Adipocyte (in vitro differentiated cells): ENCODE data around the gene GADD45GIP1.

Experiments
- DNase-seq: peaks from one replicate; pipeline ENCODE4 v3.0.0-alpha.2; 2015; ENCODE audit warnings: low read depth
- H3K27me3 ChIP-seq: replicated peaks from 2 replicates; pipeline ENCODE4 v1.7.0; 2013; ENCODE audit warnings: mild to moderate bottlenecking, low read length, moderate library complexity; ENCODE audit not compliant: control insufficient read depth, insufficient read depth
- H3K36me3 ChIP-seq: 2 replicates; pipeline ENCODE4 v1.7.0; 2013; ENCODE audit warnings: low read length, mild to moderate bottlenecking, moderate library complexity; ENCODE audit not compliant: control insufficient read depth, insufficient read depth, severe bottlenecking
- H3K4me1 ChIP-seq: 2 replicates; pipeline ENCODE4 v1.7.0; 2013; ENCODE audit warnings: mild to moderate bottlenecking, low read length, moderate library complexity; ENCODE audit not compliant: control insufficient read depth, insufficient read depth
- H3K4me3 ChIP-seq: 2 replicates; pipeline ENCODE4 v1.7.0; 2013; ENCODE audit warnings: mild to moderate bottlenecking, low read length, moderate library complexity
- H3K9ac ChIP-seq: 2 replicates; pipeline ENCODE4 v1.7.0; 2013; ENCODE audit warnings: mild to moderate bottlenecking, low read length, moderate library complexity
- H3K9me3 ChIP-seq: 2 replicates; pipeline ENCODE4 v1.7.0; 2013; ENCODE audit warnings: mild to moderate bottlenecking, low read length, moderate library complexity; ENCODE audit not compliant: control insufficient read depth

The GADD45GIP1 gene

DNA sequence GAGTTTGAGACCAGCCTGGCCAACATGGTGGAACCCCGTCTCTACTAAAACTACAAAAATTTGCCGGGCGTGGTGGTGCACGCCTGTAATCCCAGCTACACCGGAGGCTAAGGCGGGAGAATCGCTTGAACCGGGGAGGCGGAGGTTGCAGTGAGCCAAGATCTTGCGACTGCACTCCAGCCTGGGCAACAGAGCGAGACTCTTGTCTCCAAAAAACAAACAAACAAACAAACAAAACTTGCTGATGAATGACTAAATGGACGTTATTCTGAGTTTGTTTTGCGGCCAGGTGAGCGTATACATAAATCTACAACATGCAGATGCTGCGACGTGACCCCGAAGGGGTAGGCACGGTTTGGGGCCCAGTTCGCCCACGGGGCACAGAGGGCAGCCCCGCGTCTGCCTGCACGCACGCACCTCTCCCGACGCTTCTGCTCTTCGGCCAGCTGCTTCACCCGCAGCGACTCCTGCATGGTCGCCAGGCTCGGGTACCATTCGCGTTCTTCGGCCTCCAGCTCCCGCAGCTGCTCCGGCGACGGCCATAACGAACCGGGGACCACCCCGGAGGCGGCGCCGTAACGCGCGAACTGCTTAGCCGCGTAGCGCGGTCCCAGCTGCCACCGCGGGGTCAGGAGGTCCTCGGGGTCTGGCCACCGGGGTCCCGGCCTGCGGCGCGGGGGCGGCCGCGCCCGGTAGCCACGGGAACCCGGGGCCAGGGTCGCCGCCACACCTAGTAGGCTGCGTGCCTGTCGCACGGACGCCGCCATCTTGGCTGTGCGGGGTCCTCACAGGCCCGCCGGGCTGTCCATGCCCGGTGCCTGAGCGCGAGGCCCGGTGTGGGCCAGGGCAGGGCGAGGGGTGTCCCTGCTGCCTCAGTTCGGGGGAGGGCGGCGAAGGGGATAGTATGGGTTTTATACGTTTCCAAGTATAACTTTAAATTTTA is at the start of gene GADD45GIP1:
Gene GADD45GIP1, minus strand, starts transcription at position 778 of the 943 bp plus-strand sequence. Its CDS starts 11 bp downstream, at position 767.
- Histone ChIP-seq H3K4me1 (peaks cover 34% of the 10 kb centered on the region), H3K36me3 (peaks cover 26% of the 10 kb centered on the region), H3K27me3 (no peaks in the 10 kb centered on the region), H3K4me3 (peak within 1 kb of the TSS; percentile 100), H3K9ac (peak within 1 kb of the TSS; percentile 97), H3K9me3 (no peaks in the 10 kb centered on the region)
- DNase-seq: peak; percentile 87

GRCh38 chr19:13005861-13006370 is 48.9 kb upstream of the GADD45GIP1 start:
- peaks cover 7% of the 10 kb centered on the region for H3K36me3 ChIP-seq
- DNase-seq: no peak
- no peak overlapping the region for H3K4me3 ChIP-seq
- no peaks in the 10 kb centered on the region for H3K9me3 ChIP-seq
- peak overlapping the region; percentile 57 for H3K9ac ChIP-seq
- peaks cover 85% of the 10 kb centered on the region for H3K4me1 ChIP-seq
- H3K27me3 ChIP-seq: no peaks in the 10 kb centered on the region

GRCh38 chr19:13005253-13005652 is 48.2 kb upstream of the GADD45GIP1 start:
- no peak overlapping the region for H3K4me3 ChIP-seq
- H3K27me3 ChIP-seq: no peaks in the 10 kb centered on the region

DNA sequence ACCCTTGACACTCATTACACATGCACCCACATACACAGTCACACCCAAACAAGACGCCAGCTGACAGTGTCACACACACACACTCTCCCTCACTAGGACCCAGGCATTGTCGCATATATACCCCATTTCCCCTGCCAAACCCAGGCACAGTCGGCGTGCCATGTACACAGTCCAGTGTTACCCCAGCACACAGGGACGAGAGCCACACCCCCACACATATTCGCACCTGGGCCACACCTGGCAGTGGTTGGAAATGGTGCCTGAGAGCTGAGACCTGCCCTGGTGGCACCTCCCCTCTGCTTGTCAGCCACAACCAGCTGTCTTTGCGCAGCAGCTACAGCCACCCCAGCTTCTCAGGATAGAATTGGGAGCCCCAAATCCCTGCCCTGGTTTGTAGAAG is 47.2 kb upstream of the GADD45GIP1 start:
- no peak overlapping the region for H3K4me3 ChIP-seq
- H3K27me3 ChIP-seq: no peaks in the 10 kb centered on the region
- peaks cover 7% of the 10 kb centered on the region for H3K36me3 ChIP-seq
- peaks cover 73% of the 10 kb centered on the region for H3K4me1 ChIP-seq
- H3K9me3 ChIP-seq: no peaks in the 10 kb centered on the region
- peak overlapping the region; percentile 42 for H3K9ac ChIP-seq
- no peak for DNase-seq

More at GRCh38 chr19:13005253-13005652, 48.2 kb upstream of the GADD45GIP1 start:
- Histone ChIP-seq H3K36me3 (peaks cover 7% of the 10 kb centered on the region), H3K9me3 (no peaks in the 10 kb centered on the region), H3K4me1 (peaks cover 83% of the 10 kb centered on the region), H3K9ac (peak overlapping the region; percentile 57)
- no peak for DNase-seq

GRCh38 chr19:13003081-13003480 is 46.1 kb upstream of the GADD45GIP1 start:
- DNase-seq: no peak
- peak overlapping the region; percentile 83 for H3K9ac ChIP-seq
- peak overlapping the region; percentile 51 for H3K4me3 ChIP-seq
- H3K4me1 ChIP-seq: peaks cover 71% of the 10 kb centered on the region
- H3K27me3 ChIP-seq: no peaks in the 10 kb centered on the region
- H3K9me3 ChIP-seq: no peaks in the 10 kb centered on the region
- peaks cover 6% of the 10 kb centered on the region for H3K36me3 ChIP-seq

GRCh38 chr19:13002166-13002898 is 45.3 kb upstream of the GADD45GIP1 start:
- DNase-seq: no peak
- Histone ChIP-seq H3K9ac (peak overlapping the region; percentile 83), H3K27me3 (no peaks in the 10 kb centered on the region)

DNA sequence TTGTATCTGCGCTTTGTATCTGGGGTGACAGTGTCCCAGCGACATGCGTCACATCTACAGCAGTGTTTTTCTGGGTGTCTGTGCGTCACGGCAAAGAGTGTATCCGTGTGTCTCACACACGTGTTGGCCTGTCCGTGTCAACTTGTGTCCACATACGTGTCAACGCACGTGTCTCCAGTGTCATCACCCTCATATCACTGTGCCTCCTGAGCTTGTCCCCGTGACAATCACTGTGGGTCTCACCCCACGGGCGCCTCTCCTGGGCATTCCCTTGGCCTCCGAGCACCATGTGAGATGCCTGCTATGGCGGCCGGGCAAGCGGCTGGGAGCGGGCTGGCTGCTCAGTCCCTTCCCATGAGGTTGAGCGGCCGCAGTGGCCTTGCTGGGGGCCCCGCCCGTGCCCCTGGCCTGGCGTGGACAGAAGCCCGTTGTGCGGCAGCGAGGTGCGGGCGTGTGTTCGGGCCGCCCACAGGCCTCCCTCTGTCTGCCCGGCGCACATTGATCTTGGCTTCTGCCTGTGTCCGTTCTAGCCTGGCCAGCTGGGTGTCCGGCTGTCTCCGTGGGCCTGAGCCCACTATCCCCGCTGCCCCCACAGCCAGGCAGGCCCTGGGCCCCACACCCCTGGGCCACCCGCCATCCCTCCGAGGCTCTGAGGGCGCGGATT is 44.6 kb upstream of the GADD45GIP1 start:
- peak overlapping the region; percentile 69 for H3K4me3 ChIP-seq
- peaks cover 6% of the 10 kb centered on the region for H3K36me3 ChIP-seq
- DNase-seq: no peak
- no peaks in the 10 kb centered on the region for H3K27me3 ChIP-seq
- H3K4me1 ChIP-seq: peaks cover 68% of the 10 kb centered on the region
- peak overlapping the region; percentile 83 for H3K9ac ChIP-seq
- H3K9me3 ChIP-seq: no peaks in the 10 kb centered on the region

More at GRCh38 chr19:13002166-13002898, 45.3 kb upstream of the GADD45GIP1 start:
- H3K4me1 ChIP-seq: peaks cover 72% of the 10 kb centered on the region
- H3K9me3 ChIP-seq: no peaks in the 10 kb centered on the region
- peak overlapping the region; percentile 69 for H3K4me3 ChIP-seq
- peaks cover 6% of the 10 kb centered on the region for H3K36me3 ChIP-seq

- Histone ChIP-seq H3K36me3 (peaks cover 6% of the 10 kb centered on the region), H3K4me1 (peaks cover 63% of the 10 kb centered on the region), H3K9ac (peak overlapping the region; percentile 83), H3K27me3 (no peaks in the 10 kb centered on the region), H3K4me3 (peak overlapping the region; percentile 69), H3K9me3 (no peaks in the 10 kb centered on the region)
- no peak for DNase-seq
Measured at GRCh38 chr19:13001166-13001501, 44.1 kb upstream of the GADD45GIP1 start.

GRCh38 chr19:12997967-12998940 is 41.2 kb upstream of the GADD45GIP1 start:
- Histone ChIP-seq H3K9me3 (no peaks in the 10 kb centered on the region), H3K9ac (peak overlapping the region; percentile 99), H3K4me3 (peak overlapping the region; percentile 88), H3K4me1 (peaks cover 39% of the 10 kb centered on the region), H3K36me3 (peaks cover 6% of the 10 kb centered on the region), H3K27me3 (no peaks in the 10 kb centered on the region)
- DNase-seq: no peak
